CD1c-positive myeloid dendritic cell (primary cell): ENCODE measurements around the gene RIMS4.
A peak's percentile ranks its signal among the peaks of the same experiment; 100 is the strongest.
"Not testable (repeated sequence)": the region's sequence is repeated elsewhere in the genome, so short reads cannot be mapped to it uniquely, and the experiment has no call there.

ENCODE experiments used
- DNase-seq: peaks from one replicate; pipeline ENCODE4 v3.0.0-alpha.2; 2016; ENCODE audit errors: extremely low spot score

Gene RIMS4

GRCh38 chr20:44830523-44830922 is 20.2 kb upstream of the RIMS4 start:
- no peak for DNase-seq

- no peak for DNase-seq
These were observed 19.3 kb upstream of the RIMS4 start for GRCh38 chr20:44829688-44830087.

- no peak for DNase-seq
These were observed 18.3 kb upstream of the RIMS4 start for GRCh38 chr20:44828640-44829039.

GRCh38 chr20:44827401-44827800 is 17.1 kb upstream of the RIMS4 start:
- DNase-seq = no peak

- DNase-seq = not testable (repeated sequence)
These were observed 11.2 kb upstream of the RIMS4 start for GRCh38 chr20:44821576-44821975.

GRCh38 chr20:44819936-44820335 is 9.6 kb upstream of the RIMS4 start:
- DNase-seq = no peak

- no peak for DNase-seq
These were observed 7.0 kb upstream of the RIMS4 start for GRCh38 chr20:44817143-44817910.

- no peak for DNase-seq
These were observed 4.6 kb upstream of the RIMS4 start for GRCh38 chr20:44814937-44815336.

GRCh38 chr20:44811150-44811685 is 872 bp upstream of the RIMS4 start:
- DNase-seq = no peak

- no peak for DNase-seq
These were observed 320 bp downstream of the RIMS4 start for GRCh38 chr20:44810061-44810390.

GRCh38 chr20:44809380-44810060 is 826 bp downstream of the RIMS4 start:
- DNase-seq = no peak

- no peak for DNase-seq
These were observed 2.7 kb downstream of the RIMS4 start for GRCh38 chr20:44807684-44808056.

- DNase-seq = no peak
These were observed 3.2 kb downstream of the RIMS4 start for GRCh38 chr20:44807051-44807683.

GRCh38 chr20:44805979-44806620 is 4.2 kb downstream of the RIMS4 start:
- DNase-seq = no peak

- DNase-seq = peak; percentile 2
These were observed 4.9 kb downstream of the RIMS4 start for GRCh38 chr20:44805335-44805978.

GRCh38 chr20:44803383-44803941 is 6.9 kb downstream of the RIMS4 start:
- DNase-seq = no peak

- DNase-seq = no peak
These were observed 7.6 kb downstream of the RIMS4 start for GRCh38 chr20:44802702-44803101.

GRCh38 chr20:44800391-44801046 is 9.8 kb downstream of the RIMS4 start:
- DNase-seq = no peak

- DNase-seq = no peak
These were observed 10.7 kb downstream of the RIMS4 start for GRCh38 chr20:44799691-44800090.

GRCh38 chr20:44796758-44797457 is 13.4 kb downstream of the RIMS4 start:
- no peak for DNase-seq
